Right lobe of liver (tissue), 4 donors: ENCODE measurements around the gene PDCD4.

ENCODE experiments used
- CTCF ChIP-seq, 4 donors: fragments of 200-600 bp in 3 of 4; fragments of 450-650 bp in 1 of 4; IDR thresholded peaks; one replicate each; pipeline versions ENCODE4 v1.5.1 to v1.8.0; 2016 to 2022; ENCODE audit warnings: antibody characterized with exemption in 4 of 4, mild to moderate bottlenecking in 2 of 4
- POLR2A ChIP-seq: fragments of 450-650 bp; IDR thresholded peaks from one replicate; pipeline ENCODE4 v1.6.1; 2017; ENCODE audit warnings: antibody characterized with exemption, mild to moderate bottlenecking
- donor health status: DM: no; HTN: no; CAD: no.
- donor health status: DM: no; HTN: no; CAD: no.
- donor health status: DM: no; HTN: yes; CAD: no.

- TF ChIP-seq CTCF (IDR thresholded peaks at IDR 0.05) (no peak), POLR2A (no peak)
Observed at GRCh38 chr10:110912374-110912773, 40.6 kb downstream of the PDCD4 start.
